DND-41 (cell line): ENCODE data around the gene PRRG1.

ENCODE experiments used
- ATAC-seq: fragments of 200-7000 bp; cut with Tn5 transposase; 3 replicates; pipeline ENCODE4 v1.9.1; 2021; ENCODE audit warnings: low read depth; ENCODE audit not compliant: insufficient read depth
- DNase-seq: peaks from one replicate; pipeline ENCODE4 v3.0.0-alpha.2; 2020
- H2AFZ ChIP-seq: 2 replicates; pipeline ENCODE4 v1.6.0; 2012; ENCODE audit warnings: low read depth, low read length
- H3K27ac ChIP-seq: 2 replicates; pipeline ENCODE4 v1.5.1; 2012; ENCODE audit warnings: low read length, inconsistent platforms
- H3K27me3 ChIP-seq: fragments of 200-600 bp; sonication (generic); 2 replicates; pipeline ENCODE4 v1.6.0; 2012; ENCODE audit warnings: low read length, mild to moderate bottlenecking, inconsistent platforms; ENCODE audit not compliant: insufficient read depth, poor library complexity
- H3K36me3 ChIP-seq: 2 replicates; pipeline ENCODE4 v1.5.1; 2012; ENCODE audit warnings: low read length, inconsistent platforms; ENCODE audit not compliant: insufficient read depth
- H3K4me1 ChIP-seq: 2 replicates; pipeline ENCODE4 v1.5.1; 2012; ENCODE audit warnings: mild to moderate bottlenecking, low read length; ENCODE audit not compliant: insufficient read depth
- H3K4me2 ChIP-seq: 2 replicates; pipeline ENCODE4 v1.6.0; 2012; ENCODE audit warnings: mild to moderate bottlenecking, moderate library complexity, low read length, inconsistent platforms; ENCODE audit not compliant: insufficient read depth
- H3K4me3 ChIP-seq, 2 experiments: fragments of 200-600 bp in 1 of 2; shearing (Covaris generic) in 1 of 2; 2 replicates each; pipeline ENCODE4 v1.5.1; 2012 to 2016; ENCODE audit warnings: inconsistent platforms in 2 of 2, low read length in 2 of 2, mild to moderate bottlenecking in 2 of 2, low read depth in 1 of 2, moderate library complexity in 1 of 2
- H3K79me2 ChIP-seq: 2 replicates; pipeline ENCODE4 v1.6.0; 2012; ENCODE audit warnings: low read length, inconsistent platforms; ENCODE audit not compliant: insufficient read depth
- H3K9ac ChIP-seq: 2 replicates; pipeline ENCODE4 v1.6.0; 2012; ENCODE audit warnings: low read depth, mild to moderate bottlenecking, inconsistent platforms, low read length, moderate library complexity
- H3K9me3 ChIP-seq: 2 replicates; pipeline ENCODE4 v1.5.1; 2012; ENCODE audit warnings: low read length, moderate library complexity, mild to moderate bottlenecking, inconsistent platforms; ENCODE audit not compliant: insufficient read depth, severe bottlenecking
- H4K20me1 ChIP-seq: 2 replicates; pipeline ENCODE4 v1.6.0; 2012; ENCODE audit warnings: low read length; ENCODE audit not compliant: insufficient read depth
- CTCF ChIP-seq: IDR thresholded peaks from 2 replicates; pipeline ENCODE4 v1.5.1; 2012; ENCODE audit warnings: borderline replicate concordance, low read length, moderate library complexity, mild to moderate bottlenecking; ENCODE audit not compliant: poor library complexity, severe bottlenecking; ENCODE audit errors: extremely low read depth
- EZH2 ChIP-seq: IDR thresholded peaks from 3 replicates; pipeline ENCODE4 v1.6.1; 2012; ENCODE audit warnings: borderline replicate concordance, low read depth, mild to moderate bottlenecking, moderate library complexity, low read length, inconsistent platforms; ENCODE audit not compliant: severe bottlenecking

PRRG1 gene

GRCh38 chrX:37434362-37434761 lies 85.2 kb downstream of the PRRG1 start:
- Histone ChIP-seq H3K9me3 (no peaks in the 10 kb centered on the region), H3K79me2 (no peaks in the 10 kb centered on the region)

GRCh38 chrX:37437160-37437559 lies 88.0 kb downstream of the PRRG1 start:
- Histone ChIP-seq H3K4me3 (no peak overlapping the region), H3K27me3 (no peaks in the 10 kb centered on the region), H4K20me1 (no peaks in the 10 kb centered on the region), H3K4me2 (no peak overlapping the region), H2AFZ (no peak overlapping the region), H3K9ac (no peak overlapping the region), H3K27ac (no peak overlapping the region), H3K79me2 (no peaks in the 10 kb centered on the region), H3K36me3 (no peaks in the 10 kb centered on the region), H3K4me1 (no peaks in the 10 kb centered on the region), H3K9me3 (no peaks in the 10 kb centered on the region)
- no peak for TF ChIP-seq EZH2
- DNase-seq (no peak), ATAC-seq (no peak)

More at GRCh38 chrX:37434362-37434761, 85.2 kb downstream of the PRRG1 start:
- Histone ChIP-seq H3K4me1 (no peaks in the 10 kb centered on the region), H3K4me3 (no peak overlapping the region), H3K27ac (no peak overlapping the region), H3K36me3 (no peaks in the 10 kb centered on the region), H4K20me1 (no peaks in the 10 kb centered on the region), H3K4me2 (no peak overlapping the region), H3K9ac (no peak overlapping the region), H3K27me3 (no peaks in the 10 kb centered on the region), H2AFZ (no peak overlapping the region)
- TF ChIP-seq EZH2, result no peak
- no peak for TF ChIP-seq CTCF
- no peak for ATAC-seq
- no peak for DNase-seq

- Histone ChIP-seq H3K9ac (no peak overlapping the region), H3K27me3 (no peaks in the 10 kb centered on the region), H4K20me1 (no peaks in the 10 kb centered on the region), H3K9me3 (no peaks in the 10 kb centered on the region), H3K4me3 (no peak overlapping the region), H3K27ac (no peak overlapping the region), H2AFZ (no peak overlapping the region), H3K4me1 (no peaks in the 10 kb centered on the region), H3K79me2 (no peaks in the 10 kb centered on the region), H3K36me3 (no peaks in the 10 kb centered on the region), H3K4me2 (no peak overlapping the region)
- no peak for TF ChIP-seq CTCF
- TF ChIP-seq EZH2, result no peak
- no peak for ATAC-seq
- no peak for DNase-seq
Measured at GRCh38 chrX:37441377-37441776, 92.2 kb downstream of the PRRG1 start.

GRCh38 chrX:37445182-37445581 lies 96.0 kb downstream of the PRRG1 start:
- Histone ChIP-seq H3K79me2 (no peaks in the 10 kb centered on the region), H4K20me1 (no peaks in the 10 kb centered on the region), H3K4me3 (no peak overlapping the region), H3K27me3 (no peaks in the 10 kb centered on the region), H3K36me3 (no peaks in the 10 kb centered on the region), H3K9ac (no peak overlapping the region), H3K9me3 (no peaks in the 10 kb centered on the region), H2AFZ (no peak overlapping the region), H3K4me2 (no peak overlapping the region), H3K4me1 (no peaks in the 10 kb centered on the region), H3K27ac (no peak overlapping the region)
- ATAC-seq (no peak), DNase-seq (no peak)
- TF ChIP-seq EZH2 (no peak), CTCF (no peak)
